COLO829 (cell line): ENCODE data around the gene SLC22A5.

Experiments
- DNase-seq: peaks from one replicate; pipeline ENCODE4 v3.0.0; 2012; ENCODE audit warnings: low spot score

The SLC22A5 gene

DNA sequence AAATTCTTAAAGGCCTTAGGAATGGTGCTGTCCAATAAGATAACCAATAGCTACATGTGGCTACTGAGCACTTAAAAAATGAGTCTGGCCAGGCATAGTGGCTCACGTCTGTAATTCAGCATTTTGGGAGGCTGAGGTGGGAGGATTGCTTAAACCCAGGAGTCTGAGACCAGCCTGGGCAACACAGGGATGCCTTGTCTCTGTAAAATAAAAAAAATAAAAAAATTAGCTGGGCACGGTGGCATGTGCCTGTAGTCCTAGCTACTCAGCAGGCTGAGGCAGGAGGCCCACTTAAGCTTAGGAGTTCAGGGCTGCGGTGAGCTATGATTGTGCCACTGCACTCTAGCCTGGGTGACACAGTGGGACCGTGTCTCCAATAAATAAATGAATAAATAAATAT lies 1.3 kb upstream of the SLC22A5 start:
- no peak for DNase-seq

DNA sequence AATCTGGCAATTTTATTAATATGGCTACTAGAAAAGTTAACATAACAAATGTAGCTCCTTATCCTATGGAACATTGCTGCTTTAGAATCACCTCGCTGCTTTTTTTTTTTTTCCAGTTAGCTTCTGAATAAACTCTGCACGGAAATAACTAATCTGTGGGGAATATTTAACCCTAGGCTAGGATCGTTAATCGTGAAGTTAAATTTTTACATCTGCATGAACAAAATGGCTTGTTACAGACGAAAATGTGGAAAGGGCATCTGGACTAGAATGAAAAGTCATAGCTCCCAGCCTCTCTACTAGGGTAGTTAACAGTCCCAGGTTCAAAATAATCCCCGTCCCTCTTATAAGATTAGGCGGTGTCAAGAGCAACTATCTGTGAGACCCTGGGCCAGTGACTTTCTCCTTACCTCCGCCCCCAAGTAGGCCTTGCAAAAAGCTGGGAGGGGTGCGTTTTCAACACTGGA lies 470 bp upstream of the SLC22A5 start:
- DNase-seq: no peak

DNA sequence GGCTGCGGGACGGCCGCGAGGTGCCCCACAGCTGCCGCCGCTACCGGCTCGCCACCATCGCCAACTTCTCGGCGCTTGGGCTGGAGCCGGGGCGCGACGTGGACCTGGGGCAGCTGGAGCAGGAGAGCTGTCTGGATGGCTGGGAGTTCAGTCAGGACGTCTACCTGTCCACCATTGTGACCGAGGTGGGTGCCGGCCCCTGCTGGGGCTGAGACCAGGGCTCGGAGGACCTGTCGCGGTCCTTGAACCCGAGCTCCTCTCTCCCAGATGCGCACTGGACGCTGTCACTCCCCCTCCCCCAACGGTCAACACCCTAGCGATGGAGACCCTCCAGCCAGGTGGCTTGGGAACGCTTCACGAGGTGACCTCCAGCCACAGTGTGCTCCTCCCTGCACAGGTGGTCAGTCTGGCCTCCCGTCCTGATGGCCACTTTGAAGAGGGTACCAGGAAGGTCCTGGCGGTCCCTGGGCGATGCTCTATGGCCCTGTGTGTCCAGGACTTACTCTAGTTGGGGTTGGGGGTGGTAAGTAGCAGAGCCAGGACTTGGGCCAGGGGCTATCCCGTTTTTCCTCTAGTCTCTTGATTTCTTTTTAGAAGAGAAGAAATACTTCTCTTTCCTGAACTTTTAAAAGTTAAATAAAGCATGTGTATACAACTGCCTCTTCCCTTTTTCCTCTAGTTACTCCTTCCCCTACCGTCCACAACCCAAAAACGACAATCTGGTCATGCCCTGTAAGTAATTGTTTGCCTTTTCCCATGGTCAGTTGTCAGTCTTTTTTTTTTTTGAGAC lies 866 bp downstream of the SLC22A5 start:
- DNase-seq: no peak

DNA sequence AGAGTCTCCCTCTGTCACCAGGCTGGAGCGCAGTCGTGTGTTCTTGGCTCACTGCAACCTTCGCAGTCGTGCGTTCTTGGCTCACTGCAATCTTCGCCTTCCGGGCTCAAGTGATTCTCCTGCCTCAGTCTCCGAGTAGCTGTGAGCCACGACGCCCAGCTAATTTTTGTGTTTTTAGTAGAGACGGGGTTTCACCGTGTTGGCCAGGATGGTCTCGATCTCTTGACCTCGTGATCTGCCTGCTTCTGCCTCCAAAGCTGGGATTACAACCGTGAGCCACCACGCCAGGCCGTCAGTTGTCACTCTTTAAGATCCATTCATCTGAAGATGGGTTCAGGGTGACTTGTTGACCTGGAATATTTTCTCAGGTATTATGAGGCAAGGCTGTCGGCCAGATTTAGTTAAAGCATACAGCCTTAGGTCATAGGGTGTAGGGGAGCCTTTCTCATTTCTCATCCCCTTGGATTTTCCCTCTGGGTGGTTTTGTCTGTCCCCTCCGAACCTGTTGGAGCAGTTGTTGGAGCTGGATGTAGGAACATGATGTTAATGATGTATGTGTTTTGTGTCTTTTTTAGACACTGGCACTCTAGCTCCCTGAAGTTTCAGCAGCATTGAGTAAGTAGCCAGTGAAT lies 1.6 kb downstream of the SLC22A5 start:
- DNase-seq: no peak

DNA sequence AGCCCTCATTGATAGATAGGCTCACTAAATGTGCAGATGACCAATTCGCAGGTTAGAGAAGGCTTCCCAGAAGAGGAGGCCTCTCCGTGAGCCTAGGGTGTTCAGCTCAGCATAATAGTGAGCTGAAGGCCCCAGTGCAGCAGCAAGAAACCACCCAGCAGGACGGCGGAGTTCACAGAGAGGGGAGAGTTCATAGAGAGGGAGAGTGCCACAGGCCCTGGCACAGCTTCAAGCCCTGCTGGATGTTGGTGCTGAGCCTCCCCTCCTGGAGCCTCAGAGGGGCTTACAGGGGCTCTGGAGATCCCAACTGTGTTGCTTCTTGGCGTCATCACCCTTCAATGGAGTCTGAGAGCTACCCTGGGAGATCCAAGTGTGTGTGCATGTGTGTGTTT lies 2.1 kb downstream of the SLC22A5 start:
- no peak for DNase-seq

DNA sequence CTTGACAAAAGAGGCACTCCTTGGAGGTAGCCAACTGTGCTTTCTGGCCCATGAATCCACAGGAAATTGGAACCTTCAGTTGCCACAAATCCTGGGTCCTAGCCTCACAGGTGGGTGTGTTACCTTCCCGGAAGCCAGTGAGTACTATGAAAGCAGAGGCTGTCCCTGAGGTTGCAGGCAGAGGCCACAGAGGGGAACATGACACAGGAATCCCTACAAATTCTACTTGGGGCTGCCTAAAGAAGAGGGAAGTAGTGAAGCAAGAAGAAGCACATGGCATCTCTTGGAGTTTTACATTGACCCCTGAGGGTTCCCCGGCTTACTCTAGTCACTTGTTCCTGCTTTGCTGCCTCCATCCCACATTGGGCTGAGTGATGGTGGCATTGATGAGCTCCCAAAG lies 2.6 kb downstream of the SLC22A5 start:
- DNase-seq: no peak

DNA sequence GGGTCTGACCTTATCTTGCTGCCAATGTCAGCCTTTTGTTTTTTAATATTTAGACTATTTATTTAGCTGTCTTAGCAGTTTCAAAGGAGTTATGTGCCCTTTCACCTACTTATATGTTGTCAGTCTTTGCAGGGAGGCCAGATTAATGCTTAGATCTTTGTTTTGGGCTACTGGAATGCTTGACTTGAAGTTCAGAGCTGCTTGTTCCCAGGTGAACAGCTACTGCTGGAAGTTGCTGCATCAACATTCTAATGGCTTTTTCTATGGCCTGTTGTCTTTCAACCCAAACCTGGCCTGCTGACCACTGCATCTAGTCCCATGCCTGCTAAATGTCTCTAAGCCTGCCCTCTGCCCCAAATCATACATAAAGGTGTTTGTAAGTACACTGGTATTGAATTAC lies 3.0 kb downstream of the SLC22A5 start:
- DNase-seq: no peak

DNA sequence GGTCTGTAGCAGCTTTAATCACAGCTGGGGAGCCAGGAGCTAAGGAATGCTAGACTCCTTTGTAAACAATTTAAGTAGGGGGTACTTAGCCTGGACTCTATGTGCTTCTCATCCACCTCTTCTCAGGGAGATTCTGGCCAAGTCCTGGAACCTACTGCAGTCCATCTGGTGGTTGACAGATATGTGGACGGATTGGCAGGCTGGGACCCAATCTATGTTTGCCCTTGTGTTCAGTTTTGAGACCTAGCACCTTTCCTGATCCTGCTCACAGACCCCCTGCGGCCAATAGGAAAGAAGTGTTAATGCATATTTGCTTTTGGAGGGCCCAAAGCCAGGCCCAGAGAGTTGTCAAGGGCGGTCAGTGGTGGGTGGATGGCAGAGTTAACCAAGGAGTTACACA lies 6.4 kb downstream of the SLC22A5 start:
- no peak for DNase-seq

DNA sequence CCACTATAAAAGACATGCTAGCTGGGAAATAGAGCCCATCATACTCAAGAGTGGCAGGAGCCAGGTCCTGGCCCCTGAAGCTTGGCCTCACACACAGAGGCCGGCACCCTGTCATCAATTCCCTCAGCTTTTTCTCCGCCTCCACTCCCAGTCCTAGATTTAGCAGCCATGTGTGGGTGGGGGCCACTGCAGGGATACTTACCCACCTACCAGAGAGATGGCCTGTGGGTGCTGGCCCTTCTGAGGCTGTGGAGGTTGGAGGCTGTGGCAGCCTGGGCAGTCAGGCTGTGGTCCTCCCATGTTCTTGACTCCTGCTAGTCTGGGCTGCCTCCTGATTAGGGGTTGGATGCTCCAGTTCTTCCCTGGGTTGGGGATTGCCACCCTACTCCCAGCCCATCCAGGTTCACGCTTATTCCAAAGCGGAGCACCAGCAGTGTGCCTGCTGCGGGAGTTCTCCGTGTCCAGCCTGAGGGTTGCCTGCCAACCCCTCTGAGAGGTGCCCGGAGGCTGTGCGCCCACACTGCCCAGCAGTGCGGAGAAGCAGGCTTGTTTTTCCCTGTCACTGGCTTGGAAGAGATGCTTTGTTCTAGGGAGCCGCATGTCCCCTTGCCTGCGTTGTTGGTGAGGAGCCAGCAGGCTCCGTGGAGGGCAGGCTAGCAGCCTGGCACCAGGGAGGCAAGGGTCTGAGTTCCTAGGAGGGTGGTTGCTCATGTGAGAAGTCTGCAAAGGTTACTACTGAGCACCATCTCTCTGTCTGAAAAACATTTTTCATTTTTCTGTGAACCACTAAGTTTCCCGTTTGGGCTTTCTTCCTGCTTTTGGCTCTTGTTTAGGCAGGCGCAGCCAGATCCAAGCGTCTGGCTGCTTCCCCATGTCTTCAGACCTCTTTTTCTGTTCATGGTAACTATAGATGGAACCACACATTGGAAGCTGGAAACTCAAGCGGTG lies 7.5 kb downstream of the SLC22A5 start:
- DNase-seq: no peak

DNA sequence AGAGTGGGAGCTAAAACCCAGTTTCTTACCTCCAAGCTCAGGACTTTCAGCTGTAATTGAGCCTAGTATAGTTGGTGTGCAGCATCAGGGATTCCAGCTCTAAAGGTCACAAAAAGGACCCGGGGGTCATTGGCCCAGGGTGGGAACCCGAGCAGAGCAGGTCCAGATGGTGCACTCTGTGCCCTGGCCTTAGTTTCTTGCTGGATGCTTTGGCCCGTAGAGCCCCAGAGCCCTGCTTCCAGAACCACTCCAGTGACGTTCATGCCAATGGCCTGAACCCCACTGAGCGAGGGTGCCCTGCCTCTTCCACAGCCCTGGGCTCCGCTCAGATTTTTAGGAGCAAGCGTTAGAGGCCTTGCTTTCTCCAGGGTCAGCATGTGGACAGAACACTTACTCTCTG lies 8.2 kb downstream of the SLC22A5 start:
- DNase-seq: no peak

DNA sequence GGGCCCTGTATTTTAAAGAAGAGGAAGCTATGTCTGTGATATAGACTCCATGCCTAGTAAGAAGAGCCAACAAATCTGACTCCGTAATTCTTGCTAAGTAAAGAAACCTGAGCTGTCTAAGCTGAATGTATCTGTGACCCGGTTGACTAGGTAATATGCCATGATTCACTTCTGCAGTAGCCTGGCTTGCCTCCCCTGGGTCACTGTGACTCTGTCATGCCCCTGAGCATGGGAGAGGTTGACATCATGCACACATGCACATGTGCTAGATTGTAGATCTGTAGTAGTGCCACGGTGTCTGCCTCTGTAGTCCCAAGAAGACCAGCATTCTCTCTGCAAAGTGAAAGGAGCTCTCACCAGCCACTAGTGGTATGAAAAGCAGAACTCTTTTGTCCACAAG lies 9.1 kb downstream of the SLC22A5 start:
- no peak for DNase-seq

DNA sequence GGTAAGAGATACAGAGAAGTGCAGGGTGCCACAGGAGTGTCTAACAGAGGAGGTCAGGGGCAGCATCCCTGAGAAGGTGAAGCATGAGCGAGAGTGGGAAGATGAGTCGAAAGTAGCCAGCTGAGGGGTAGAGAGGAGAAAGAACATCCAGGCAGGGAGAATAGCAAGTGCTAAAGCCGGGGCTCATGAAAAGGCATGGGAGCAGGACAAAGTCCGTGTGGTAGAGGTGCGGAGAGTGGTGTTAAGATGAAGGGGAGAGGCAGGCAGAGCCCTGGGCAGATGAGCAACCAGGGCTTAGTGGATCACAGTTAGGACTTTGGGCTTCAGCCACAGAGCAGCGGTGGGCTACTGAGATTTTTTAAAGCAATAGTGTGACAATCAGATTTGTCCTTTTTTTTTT lies 10.5 kb downstream of the SLC22A5 start:
- no peak for DNase-seq

DNA sequence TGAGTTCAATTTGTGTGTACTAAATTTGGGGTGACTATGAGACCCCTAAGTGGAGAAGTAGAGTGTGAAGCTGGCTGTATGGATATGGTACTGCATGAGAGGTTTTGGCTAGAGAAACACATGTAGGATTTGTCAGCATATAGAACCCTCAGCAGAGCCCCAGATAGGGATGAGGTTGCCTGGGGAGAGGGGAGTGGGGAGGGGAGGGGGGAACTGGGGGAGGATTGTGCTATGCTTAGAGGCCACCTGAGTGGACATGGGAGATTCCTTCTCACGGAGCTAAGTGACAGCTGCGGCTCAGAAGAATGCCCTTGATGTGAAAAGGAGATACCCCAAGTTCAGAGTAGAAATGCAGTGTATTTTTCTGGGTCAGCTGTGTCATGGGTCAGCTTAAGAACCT lies 11.2 kb downstream of the SLC22A5 start:
- no peak for DNase-seq

DNA sequence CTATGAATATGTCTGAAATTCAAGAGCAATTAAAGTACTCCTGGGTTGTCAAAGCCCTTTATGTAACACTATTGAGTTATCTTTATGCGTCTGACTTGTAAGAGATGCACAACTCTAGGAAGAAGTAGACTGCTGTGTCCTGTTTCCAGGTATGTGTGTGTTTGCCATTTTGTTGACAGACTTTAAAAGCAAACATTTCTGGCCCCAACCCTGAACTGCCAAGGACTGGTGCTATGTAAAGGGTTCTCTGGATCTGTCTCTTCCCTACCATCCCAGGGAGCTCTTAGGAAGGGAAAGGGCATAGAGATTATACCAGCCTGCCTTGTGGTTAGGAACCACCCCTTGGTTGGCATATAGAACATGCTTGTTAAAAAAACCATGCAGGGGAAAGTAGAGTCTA lies 12.1 kb downstream of the SLC22A5 start:
- no peak for DNase-seq

DNA sequence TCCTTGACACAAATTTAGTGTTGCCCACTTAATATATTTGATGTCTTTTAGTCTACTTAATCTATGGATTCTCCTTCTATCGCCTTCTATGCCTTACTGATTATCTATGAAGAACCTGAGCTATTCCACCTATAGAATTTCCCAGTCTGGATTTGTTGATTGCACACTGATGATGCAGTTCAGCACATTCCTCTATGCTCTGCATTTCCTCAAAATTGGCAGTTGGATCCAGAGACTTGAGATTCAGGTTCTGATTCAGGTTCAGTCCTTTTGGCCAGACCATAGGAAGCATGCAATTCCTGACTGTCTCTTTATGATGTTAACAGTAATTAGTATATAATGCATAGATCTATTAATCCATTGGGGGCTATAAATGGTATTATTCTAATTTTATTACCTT lies 13.8 kb downstream of the SLC22A5 start:
- DNase-seq: no peak

DNA sequence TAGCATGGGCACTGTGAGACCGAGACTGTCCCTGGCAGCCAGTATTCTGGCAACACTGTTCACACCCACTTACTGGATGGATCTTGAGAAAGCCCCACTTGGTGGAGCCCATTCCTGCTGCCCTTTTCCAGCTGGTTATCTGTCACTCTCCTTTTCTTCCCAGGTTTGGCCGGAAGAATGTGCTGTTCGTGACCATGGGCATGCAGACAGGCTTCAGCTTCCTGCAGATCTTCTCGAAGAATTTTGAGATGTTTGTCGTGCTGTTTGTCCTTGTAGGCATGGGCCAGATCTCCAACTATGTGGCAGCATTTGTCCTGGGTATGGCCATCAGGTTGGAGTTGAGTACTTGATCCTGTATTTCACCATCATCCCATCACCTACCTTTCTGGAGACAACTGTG lies 14.5 kb downstream of the SLC22A5 start:
- DNase-seq: no peak

DNA sequence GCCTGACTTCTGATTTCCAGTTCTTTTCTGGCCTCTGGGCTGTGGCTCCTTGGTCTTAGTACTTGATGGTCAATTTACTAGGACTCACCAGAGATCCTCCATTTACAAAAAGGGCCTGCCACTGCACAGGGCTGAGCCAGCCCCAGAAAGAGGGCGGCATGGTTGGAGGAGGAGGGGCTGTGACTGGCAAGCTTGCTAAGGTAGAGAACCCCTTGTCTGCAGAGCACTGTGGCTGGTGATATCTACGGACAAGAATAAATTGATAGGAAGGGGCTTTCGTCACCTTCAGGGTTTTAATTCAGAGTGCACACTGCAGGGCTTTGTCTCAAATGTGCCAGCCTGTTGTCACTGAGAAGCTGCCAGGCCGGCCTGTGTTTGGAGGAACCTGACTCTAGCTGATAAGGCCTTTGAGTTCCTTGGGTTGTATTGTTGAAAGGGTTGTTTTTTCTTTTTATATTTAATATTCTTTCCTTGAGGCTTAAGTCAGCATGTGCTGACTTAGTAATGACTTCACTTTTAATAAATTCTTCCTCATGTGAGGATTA lies 15.1 kb downstream of the SLC22A5 start:
- no peak for DNase-seq

DNA sequence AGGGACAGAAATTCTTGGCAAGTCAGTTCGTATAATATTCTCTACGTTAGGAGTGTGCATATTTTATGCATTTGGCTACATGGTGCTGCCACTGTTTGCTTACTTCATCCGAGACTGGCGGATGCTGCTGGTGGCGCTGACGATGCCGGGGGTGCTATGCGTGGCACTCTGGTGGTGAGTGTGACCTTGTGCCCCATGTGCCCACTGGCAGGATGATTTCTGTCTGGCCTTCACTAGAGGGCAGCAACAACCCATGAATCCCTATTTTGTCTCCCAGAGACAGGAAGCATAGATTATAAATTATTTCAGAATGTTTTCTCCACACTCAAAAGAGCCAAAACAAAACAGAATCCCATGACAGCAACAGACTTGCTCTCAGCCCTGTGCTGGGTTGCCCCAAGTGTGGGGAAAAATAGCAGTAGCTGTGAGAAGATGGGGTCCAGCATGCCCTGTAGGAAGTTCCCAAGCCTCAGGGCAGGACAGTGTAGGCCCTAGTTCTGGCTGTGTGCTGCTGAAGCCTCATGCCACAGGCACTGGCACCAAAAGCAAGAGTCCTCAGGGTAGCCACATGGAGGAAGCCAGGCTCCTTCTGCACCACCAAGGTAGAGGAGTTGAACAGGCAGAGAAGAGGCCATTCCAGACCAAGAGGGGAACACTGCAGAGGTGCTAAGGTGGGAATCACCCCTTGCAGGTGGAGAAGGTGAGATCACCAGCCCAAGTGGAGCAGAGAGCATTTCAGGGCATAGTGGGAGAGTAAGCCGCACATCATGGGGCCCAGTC lies 16.0 kb downstream of the SLC22A5 start:
- peak; percentile 71 for DNase-seq

DNA sequence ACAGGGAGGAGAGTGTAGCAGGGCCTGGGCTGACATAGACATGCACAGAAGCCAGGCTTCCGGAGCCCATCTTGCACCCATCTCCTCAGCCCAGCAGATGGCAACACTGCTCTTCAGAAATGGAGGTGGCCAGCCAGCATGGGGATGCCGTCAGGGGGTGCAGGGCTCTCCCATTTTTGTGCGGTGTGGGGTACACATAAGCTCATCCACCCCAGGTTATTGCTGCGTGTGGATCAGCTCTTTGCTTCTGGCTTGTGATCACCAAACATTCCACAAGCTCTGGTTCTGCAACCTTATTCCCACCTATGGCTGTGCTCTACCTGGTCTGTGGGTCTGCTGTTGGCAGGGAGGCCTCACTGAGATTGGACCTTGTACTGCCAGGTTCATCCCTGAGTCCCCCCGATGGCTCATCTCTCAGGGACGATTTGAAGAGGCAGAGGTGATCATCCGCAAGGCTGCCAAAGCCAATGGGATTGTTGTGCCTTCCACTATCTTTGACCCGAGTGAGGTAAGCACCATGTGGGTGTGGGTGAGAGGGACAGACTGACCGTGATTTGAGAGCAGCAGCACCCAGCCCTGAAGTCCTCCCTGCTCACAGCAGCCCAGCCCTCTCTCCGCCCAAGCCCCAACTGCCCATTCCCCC lies 17.3 kb downstream of the SLC22A5 start:
- no peak for DNase-seq

DNA sequence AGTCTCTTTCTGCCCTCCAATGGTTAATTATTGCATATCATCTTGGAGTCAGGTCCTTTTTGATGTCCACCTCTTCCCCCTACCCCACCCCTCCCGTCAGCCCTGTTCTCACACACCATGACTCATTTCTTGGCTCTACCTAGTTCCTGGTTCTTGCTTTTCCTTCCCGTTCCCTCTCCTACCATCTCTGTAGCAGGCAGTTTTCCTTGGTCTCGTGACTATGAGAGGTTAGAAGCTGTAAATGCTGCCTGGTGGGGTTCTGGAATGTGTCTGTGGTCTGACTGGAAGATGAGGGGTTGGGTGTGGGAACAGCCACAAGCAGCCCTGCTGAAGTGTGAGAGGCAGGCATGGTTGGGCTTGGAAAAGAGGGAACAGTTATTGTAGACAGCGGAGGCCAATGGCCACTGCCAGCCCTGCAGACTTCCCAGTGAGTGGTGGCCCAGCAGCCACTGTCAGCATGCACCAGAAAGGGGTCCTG lies 18.2 kb downstream of the SLC22A5 start:
- DNase-seq: peak; percentile 81
